ENCODE data around the gene TBXAS1.

DNA sequence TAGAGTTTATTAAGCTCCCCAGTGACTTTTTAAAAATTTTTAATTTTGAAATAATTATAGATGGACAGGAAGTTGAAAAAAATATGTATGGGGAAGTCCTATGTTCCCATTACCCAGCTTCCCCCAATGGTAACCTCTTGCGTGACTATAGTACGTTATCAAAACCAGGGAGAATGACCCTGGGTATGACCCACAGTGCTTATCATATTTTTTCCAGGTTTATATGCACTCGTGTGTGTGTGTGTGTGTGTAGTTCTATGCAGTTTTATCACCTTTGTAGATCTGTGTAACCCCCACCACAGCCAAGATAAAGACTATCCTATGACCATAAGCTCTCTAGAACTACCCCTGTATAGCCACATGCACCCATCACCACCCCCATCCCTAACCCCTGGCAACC, 72.8 kb downstream of the TBXAS1 start:
- TF ChIP-seq, protein P1, sequence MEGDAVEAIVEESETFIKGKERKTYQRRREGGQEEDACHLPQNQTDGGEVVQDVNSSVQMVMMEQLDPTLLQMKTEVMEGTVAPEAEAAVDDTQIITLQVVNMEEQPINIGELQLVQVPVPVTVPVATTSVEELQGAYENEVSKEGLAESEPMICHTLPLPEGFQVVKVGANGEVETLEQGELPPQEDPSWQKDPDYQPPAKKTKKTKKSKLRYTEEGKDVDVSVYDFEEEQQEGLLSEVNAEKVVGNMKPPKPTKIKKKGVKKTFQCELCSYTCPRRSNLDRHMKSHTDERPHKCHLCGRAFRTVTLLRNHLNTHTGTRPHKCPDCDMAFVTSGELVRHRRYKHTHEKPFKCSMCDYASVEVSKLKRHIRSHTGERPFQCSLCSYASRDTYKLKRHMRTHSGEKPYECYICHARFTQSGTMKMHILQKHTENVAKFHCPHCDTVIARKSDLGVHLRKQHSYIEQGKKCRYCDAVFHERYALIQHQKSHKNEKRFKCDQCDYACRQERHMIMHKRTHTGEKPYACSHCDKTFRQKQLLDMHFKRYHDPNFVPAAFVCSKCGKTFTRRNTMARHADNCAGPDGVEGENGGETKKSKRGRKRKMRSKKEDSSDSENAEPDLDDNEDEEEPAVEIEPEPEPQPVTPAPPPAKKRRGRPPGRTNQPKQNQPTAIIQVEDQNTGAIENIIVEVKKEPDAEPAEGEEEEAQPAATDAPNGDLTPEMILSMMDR (IDR thresholded peaks at IDR 0.05), result no peak
- TF ChIP-seq NR2C2 (CRISPR knock-in tag; IDR thresholded peaks at IDR 0.05) (no peak), ESRRA (CRISPR knock-in tag; IDR thresholded peaks at IDR 0.05; ENCODE audit: borderline replicate concordance) (no peak), FOXP1 (CRISPR knock-in tag; IDR thresholded peaks at IDR 0.05; ENCODE audit: borderline replicate concordance) (no peak), CREB1 (CRISPR knock-in tag; IDR thresholded peaks at IDR 0.05) (no peak), ETV6 (CRISPR knock-in tag; IDR thresholded peaks at IDR 0.05) (no peak), NR3C1 (CRISPR knock-in tag; conservative IDR thresholded peaks at IDR 0.05; ENCODE audit: low read depth) (no peak)
- TF ChIP-seq, protein P2, sequence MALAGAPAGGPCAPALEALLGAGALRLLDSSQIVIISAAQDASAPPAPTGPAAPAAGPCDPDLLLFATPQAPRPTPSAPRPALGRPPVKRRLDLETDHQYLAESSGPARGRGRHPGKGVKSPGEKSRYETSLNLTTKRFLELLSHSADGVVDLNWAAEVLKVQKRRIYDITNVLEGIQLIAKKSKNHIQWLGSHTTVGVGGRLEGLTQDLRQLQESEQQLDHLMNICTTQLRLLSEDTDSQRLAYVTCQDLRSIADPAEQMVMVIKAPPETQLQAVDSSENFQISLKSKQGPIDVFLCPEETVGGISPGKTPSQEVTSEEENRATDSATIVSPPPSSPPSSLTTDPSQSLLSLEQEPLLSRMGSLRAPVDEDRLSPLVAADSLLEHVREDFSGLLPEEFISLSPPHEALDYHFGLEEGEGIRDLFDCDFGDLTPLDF (CRISPR knock-in tag; IDR thresholded peaks at IDR 0.05), result no peak
- TF ChIP-seq, protein P3, sequence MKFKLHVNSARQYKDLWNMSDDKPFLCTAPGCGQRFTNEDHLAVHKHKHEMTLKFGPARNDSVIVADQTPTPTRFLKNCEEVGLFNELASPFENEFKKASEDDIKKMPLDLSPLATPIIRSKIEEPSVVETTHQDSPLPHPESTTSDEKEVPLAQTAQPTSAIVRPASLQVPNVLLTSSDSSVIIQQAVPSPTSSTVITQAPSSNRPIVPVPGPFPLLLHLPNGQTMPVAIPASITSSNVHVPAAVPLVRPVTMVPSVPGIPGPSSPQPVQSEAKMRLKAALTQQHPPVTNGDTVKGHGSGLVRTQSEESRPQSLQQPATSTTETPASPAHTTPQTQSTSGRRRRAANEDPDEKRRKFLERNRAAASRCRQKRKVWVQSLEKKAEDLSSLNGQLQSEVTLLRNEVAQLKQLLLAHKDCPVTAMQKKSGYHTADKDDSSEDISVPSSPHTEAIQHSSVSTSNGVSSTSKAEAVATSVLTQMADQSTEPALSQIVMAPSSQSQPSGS (CRISPR knock-in tag; IDR thresholded peaks at IDR 0.05; ENCODE audit: borderline replicate concordance, low read depth), result no peak
- TF ChIP-seq, protein P4, sequence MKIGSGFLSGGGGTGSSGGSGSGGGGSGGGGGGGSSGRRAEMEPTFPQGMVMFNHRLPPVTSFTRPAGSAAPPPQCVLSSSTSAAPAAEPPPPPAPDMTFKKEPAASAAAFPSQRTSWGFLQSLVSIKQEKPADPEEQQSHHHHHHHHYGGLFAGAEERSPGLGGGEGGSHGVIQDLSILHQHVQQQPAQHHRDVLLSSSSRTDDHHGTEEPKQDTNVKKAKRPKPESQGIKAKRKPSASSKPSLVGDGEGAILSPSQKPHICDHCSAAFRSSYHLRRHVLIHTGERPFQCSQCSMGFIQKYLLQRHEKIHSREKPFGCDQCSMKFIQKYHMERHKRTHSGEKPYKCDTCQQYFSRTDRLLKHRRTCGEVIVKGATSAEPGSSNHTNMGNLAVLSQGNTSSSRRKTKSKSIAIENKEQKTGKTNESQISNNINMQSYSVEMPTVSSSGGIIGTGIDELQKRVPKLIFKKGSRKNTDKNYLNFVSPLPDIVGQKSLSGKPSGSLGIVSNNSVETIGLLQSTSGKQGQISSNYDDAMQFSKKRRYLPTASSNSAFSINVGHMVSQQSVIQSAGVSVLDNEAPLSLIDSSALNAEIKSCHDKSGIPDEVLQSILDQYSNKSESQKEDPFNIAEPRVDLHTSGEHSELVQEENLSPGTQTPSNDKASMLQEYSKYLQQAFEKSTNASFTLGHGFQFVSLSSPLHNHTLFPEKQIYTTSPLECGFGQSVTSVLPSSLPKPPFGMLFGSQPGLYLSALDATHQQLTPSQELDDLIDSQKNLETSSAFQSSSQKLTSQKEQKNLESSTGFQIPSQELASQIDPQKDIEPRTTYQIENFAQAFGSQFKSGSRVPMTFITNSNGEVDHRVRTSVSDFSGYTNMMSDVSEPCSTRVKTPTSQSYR (CRISPR knock-in tag; IDR thresholded peaks at IDR 0.05), result no peak

Measured in WTC11 (cell line).